NCI-H146 treated with DMSO at 0.1 percent for 48 hours (cell line): ENCODE measurements around the gene NFE2L3.
A peak's percentile ranks its signal among the peaks of the same experiment; 100 is the strongest.
"Not testable (repeated sequence)": the region's sequence is repeated elsewhere in the genome, so short reads cannot be mapped to it uniquely, and the experiment has no call there.

ENCODE experiments used
- DNase-seq: peaks from one replicate; lab custom pipeline; 2025; ENCODE audit not compliant: unreplicated experiment; lab: John Stamatoyannopoulos, UW

The NFE2L3 gene

DNA sequence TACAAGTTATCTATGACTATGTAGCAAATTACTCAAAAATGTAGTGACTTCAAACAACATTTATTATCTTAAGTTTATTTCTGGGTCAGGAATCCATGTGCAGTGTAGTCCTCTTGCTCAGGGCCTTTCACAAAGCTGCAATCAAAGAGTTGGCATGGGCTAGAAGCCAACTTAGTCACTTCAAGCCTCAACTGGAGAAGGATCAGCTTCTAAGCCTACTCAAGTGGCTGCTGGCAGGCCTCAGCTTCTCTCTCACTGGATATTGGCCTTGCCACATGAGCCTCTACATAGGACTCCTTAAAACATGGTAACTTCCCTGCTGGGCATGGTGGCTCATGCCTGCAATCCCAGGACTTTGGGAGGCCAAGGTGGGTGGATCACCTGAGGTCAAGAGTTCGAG, 5.0 kb upstream of the NFE2L3 start:
- no peak for DNase-seq

DNA sequence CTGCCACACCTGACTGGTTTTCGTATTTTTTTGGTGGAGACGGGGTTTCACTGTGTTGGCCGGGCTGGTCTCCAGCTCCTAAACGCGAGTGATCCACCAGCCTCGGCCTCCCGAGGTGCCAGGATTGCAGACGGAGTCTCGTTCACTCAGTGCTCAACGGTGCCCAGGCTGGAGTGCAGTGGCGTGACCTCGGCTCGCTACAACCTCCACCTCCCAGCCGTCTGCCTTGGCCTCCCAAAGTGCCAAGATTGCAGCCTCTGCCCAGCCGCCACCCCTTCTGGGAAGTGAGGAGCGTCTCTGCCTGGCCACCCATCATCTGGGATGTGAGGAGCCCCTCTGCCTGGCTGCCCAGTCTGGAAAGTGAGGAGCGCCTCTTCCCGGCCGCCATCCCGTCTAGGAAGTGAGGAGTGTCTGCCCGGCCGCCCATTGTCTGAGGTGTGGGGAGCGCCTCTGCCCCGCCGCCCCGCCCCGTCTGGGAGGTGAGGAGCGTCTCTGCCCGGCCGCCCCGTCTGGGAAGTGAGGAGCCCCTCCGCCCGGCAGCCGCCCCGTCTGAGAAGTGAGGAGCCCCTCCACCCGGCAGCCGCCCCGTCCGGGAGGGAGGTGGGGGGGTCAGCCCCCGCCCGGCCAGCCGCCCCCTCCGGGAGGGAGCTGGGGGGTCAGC, 4.2 kb upstream of the NFE2L3 start:
- DNase-seq, result not testable (repeated sequence)

DNA sequence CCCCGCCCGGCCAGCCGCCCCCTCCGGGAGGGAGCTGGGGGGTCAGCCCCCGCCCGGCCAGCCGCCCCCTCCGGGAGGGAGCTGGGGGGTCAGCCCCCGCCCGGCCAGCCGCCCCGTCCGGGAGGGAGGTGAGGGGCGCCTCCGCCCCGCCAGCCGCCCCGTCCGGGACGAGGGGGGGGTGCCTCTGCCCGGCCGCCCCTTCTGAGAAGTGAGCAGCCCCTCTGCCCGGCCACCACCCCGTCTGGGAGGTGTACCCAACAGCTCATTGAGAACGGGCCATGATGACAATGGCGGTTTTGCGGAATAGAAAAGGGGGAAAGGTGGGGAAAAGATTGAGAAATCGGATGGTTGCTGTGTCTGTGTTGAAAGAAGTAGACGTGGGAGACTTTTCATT, 3.7 kb upstream of the NFE2L3 start:
- DNase-seq, result not testable (repeated sequence)

DNA sequence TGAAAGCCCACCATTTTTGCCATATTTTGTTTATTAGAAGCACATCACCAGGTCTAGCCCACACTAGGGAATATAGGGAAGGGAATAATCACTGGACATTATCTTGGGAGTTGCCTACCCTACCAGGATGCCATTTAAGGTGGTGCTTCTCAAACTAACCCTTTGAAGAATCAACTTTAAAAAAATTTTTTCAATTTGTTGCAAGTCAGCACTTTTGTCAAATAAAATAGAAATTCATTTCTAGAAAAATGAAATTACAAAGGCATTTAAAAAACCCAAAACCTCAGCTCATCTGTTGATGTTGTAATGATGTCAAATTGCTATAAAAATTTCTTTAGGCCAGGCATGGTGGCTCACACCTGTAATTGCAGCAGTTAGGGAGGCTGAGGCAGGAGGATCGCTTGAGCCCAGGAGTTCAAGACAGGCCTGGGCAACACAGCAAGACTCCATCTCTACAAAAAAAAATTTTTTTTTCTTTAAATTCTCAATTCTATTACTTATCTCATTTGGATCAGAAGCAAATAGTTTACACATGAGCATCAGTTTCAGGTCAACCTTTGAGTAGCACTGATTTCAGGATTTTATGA, 2.5 kb upstream of the NFE2L3 start:
- no peak for DNase-seq

DNA sequence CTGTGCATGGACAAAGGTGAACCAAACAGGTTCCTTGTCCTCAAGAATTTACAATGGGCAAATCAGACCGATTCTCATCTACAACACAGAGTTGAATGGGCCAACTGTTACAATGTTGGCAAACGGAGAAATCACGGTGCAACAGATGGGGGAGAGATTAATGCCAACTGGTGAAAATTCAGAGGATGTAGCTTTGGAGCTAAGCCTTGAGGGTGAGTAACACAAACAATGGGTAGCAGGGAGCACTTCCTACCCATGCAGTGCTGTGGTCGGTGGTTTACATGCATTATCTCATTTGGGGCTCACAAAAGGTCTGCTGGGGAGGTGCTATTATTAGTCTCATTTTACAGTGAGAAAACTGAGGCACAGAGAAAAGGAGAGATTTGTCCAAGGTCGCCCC, 902 bp upstream of the NFE2L3 start:
- DNase-seq, result no peak

DNA sequence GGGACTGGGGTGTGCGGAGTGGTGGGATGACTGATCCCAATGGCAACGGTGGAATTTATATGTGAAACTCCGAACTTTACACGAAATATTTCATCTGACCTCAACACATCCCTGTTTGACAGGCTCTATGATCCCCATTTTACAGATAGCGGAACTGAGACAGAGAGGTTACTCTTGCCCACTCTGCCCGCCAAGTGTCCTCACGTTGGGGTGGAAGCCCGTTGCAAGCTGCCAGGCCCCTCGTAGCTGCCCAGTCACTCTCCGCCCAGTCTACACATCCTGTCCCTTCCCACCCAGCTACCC, 397 bp upstream of the NFE2L3 start:
- no peak for DNase-seq

DNA sequence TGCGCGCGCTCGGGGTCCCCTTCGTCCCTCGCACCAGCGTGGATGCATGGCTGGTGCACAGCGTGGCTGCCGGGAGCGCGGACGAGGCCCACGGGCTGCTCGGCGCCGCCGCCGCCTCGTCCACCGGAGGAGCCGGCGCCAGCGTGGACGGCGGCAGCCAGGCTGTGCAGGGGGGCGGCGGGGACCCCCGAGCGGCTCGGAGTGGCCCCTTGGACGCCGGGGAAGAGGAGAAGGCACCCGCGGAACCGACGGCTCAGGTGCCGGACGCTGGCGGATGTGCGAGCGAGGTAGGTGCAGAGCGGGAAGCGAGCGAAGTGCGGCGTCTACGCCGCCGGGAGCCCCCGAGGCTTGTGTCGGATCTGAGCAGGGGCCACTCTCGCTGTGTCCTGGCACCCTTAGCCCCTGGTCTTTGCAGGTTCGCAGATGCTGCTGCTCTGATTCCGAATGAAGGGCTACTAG, 813 bp downstream of the NFE2L3 start:
- not testable (repeated sequence) for DNase-seq

DNA sequence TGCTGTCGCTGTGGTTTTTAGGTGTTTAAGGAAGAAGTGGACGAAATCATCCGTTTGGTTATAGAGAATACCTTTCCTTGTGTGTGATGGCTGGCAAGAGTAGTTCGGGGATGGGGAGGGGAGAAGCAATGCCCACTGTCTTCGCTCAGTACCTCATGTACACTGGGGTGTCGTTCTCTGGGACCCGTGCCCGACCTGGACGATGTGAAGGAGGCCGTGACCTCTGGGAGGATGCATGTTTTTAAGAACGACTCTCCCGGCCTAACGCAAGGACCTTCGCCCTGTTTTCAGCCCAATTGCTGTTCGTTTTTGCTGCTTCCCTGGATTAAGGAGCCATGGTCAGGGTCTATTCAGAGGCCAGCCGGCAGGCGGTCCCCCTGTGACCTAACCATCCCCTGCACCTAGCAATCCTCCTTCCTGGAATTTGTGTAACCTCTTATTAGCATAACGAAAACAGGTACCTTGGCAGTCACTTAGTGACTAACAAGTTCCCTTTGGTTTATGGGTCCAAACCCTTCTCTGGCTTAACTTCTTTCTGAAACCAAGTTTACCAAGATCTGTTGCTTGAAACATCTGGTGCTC, 1.3 kb downstream of the NFE2L3 start:
- no peak for DNase-seq

DNA sequence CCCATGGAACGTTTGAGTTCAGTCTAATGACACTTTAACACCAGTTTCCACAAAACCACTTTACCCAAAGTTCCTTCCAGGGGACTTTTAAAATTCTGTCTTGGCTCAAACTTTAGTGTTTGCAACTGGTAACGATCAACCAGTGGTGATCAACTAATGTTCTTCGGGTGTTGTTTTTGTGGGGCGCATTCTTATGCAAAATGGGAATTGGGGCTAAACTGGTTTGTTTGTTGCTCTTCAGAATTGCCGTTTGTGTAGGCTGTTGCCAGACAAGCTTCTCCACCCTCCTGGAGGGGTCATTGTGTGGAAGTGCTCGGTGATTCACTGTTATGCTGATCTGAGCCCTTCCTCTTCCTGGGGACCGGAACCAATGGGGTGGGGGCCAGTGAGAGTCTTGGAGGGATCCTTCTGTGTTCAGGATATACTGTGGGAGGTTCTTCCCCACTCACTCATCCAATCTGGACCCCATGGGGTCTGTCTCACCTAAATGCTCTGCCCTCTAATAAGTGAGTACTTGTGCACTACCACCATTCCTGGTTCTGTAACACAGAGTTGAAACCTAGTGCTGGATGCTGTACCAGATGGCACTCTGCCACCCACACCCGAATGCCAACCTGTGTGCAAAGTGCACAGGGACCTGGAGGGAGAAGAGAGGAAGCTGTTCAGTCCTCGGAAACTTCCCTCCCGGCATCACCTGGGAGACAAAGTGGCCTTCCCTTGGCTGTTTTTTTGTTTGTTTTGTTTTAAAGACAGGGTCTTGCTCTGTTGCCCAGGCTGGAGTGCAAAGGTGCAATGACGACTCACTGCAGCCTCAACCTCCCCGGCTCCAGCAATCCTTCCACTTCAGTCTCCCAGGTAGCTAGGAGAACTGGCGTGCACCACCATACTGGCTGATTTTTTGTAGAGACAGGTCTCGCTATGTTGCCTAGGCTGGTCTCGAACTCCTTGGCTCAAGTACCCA, 2.1 kb downstream of the NFE2L3 start:
- DNase-seq, result no peak

DNA sequence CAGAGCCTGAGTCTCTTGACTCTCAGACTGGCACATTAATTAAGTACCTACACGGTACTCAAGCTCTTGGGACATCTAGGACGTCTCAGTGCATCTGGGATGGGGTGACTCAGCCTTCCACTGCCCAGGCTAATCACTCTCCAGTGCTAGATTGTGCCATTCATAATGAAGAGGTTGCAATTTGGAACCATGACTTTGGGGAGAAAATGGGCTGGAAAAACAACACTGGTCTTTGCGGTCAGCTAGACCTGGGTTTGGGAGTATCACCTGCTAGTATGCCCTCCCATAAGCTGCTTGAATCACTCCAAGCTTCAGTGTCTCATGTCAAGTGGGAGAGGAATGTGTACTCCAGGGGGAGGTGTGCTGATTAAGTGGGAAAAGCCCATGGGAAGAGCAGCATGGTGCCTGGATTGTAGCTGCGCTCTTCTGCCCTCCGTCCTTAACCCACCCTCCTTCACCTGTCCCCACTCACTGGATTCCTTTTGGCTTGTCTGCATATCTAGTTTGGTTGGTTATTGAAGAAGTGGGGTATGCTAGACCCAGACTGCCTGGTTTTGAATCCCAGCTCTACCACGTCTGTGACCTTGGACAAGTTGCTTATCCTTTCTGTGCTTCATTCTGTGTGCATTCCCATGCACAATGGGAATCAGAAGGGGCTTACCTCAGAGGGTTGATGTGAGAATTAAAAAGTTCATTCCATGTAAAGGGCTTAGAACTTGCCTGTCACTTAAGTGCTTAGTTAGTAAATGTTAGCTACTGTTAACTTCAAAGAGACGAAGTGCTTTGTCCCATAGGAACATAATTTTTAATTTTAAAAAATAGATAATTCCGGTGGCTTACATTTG, 3.8 kb downstream of the NFE2L3 start:
- no peak for DNase-seq

DNA sequence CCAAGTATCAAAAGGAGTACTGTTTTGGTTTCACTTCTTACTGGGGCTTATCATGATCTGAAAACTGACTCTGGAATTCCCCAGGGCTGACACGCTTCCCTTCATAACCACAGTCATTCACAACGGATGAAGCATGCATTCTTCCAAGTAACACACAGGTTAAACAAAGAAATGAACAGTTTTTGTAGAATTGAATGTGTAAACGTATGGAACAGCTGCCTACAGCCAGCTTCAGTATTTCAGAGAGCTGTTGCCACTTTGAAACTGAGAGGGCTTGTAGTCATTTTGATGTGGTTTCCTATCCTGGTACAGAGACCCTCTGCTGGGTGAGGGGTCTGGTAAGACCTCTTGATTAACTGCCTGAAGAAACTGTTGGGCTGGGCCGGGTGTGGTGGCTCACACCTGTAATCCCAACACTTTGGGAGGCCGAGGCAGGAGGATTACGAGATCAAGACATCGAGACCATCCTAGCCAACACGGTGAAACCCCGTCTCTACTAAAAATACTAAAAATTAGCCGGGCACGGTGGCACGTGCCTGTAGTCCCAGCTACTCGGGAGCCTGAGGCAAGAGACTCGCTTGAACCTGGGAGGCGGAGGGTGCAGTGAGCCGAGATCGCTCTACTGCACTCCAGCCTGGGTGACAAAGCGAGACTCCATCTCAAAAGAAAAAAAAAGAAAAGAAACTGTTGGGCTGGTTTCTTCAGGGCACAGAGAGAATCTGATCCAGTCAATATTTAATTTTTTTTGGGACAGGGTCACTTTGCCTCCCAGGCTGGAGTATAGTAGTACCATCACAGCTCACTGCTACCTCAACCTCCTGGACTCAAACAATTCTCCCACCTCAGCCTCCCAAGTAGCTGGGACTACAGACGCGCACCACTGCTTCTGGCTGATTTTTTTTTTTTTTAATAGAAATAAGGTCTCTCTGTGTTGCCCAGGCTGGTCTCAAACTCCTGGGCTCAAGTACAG, 4.7 kb downstream of the NFE2L3 start:
- DNase-seq, result no peak

DNA sequence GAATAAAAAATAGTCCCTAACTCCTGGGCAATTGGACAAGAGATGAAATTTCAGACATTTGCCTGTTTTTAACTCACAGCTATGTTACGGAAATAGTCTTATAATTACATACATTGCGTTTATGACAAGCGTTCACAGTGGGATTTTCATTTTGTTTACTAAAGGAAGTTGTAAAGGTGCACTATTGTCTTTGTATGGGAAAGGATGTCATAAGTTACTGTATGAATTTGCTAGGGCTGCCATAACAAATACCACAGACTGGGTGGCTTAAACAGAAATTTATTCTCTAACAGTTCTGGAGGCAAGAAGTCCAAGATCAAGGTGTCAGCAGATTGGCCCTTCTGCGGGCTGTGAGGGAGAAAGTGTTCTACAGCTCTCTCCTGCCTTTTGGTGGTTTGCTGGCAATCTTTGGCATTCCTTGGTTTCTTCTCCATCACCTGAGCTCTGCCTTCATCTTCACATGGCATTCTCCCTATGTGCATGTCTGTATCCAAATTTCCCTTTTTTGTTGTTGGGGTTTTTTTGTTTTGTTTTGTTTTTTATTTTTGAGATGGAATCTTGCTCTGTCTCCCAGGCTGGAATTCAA, 5.6 kb downstream of the NFE2L3 start:
- peak; percentile 6 for DNase-seq

DNA sequence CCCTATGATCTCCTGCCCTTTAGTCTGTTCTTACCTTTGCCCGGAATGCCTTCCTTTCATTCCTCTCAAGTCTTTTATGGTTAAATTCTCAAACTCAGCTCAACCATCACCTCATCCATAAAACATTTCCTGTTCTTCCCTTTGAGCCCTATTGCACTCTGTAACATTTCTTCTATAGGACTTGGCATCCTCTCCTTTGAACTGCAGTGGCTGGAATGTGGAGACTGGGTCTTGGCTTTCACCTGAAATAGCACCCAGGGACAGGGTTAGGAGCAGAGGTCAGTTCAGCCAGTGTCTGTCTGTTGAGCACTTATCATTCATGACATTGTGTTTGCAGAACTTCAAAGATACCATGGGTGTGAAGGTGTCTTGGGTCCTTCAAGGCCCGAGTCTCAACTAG, 7.2 kb downstream of the NFE2L3 start:
- DNase-seq, result no peak

DNA sequence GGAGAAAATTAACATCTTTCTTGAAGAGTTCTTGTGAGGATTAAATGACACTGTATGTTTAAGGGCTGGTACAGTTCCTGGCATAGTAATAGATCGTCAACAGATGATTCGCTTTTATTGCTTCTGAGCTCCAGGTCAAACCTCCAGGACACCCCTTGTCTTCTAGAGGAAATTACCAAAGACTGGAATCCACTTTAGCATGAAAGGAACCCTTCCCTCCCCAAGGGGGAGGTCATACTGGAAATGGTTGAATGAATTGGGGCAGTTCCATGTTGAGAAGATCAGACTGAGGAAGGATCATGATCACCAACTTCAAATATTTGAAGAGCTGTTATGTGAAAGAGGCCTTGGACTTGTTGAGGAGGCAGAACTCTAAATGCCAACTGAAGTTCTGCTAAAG, 8.9 kb downstream of the NFE2L3 start:
- no peak for DNase-seq

DNA sequence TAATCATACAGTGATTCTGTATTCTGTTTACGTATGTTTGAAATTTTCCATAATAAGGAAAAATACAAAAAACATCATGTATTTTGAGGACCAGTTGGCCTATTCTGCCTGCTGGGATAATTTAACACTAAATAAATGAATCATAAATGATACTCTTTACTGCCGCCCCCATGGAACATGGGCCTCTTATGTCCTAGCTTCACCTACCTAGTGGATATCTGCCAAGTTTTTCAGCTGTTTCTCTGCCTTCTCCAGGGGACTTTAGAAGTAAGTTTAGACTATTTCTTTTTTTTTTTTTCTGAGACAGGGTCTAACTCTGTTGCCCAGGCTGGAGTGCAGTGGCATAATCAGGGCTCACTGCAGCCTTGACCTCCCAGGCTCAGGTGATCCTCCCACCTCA, 10.4 kb downstream of the NFE2L3 start:
- DNase-seq, result no peak

DNA sequence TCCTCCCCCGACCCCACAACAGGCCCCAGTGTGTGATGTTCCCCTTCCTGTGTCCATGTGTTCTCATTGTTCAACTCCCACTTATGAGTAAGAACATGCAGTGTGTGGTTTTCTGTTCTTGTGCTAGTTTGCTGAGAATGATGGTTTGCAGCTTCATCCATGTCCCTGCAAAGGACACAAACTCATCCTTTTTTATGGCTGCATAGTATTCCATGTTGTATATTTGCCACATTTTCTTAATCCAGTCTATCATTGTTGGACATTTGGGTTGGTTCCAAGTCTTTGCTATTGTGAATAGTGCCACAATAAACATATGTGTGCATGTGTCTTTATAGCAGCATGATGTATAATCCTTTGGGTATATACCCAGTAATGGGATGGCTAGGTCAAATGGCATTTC, 11.8 kb downstream of the NFE2L3 start:
- DNase-seq, result not testable (repeated sequence)

DNA sequence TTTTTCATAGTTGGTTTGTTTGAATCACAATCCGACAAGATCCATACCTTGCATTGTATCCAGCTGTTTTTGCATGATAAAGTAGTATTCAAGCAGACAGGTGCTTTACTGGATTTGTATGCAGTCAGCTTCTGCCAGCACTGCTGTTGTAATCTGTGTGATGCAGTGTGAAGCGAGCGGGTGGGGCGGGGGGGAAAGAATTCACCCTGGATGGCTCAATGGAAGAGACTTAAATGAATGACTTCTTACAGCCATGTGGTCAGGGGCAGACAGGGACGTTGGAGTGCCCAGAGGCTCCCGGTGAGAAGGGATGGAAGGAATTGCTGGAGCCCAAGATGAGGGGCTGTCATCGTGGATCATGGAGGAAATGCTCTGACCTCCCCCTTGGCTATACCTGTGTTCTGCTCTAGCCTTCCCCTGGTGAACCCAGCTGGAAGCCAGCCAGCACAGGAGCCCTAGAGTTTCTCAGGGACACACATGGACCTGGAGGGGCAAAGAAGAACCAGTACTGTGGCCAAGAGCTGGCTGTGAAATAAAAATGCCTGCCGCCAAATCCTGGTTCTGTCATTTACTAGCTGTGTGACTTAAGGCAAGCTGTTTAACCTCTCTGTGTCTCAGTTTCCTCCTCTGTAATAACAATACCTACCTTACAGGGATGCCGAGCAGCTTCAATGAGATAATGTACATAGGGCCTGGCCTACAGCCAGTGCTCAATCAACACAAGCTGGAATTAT, 14.1 kb downstream of the NFE2L3 start:
- peak; percentile 20 for DNase-seq

DNA sequence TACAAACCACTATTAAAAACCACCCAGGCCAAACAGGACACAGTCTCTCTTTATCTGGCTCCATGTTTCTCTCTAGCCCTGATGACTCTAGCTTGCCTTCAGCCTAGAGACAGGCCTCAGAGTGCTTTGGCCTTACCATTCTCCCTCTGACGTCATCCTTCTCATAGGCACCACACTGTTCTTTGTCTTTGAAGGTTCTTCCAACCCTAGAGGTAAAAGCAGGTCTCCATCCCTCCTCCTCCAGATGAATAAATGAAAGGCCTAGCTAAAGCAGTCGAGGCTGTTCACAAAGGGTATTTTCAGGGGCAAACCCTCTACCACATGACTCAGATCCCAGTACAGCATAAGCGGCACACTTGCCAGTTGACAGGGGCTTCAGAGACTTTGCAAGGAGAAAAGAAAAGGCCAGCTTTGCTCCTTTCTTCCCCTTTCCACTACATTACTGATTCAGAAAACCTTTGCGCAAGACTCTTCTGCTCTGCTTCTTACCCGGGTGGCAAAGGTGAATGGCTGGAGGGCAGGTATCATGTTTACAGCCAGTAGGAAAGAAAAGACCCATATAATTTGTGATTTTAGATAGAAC, 14.8 kb downstream of the NFE2L3 start:
- DNase-seq, result no peak
